Activated naive CD4-positive, alpha-beta T cell treated with Interleukin-2 at 50 U/mL for 16 hours (primary cell): ENCODE data around the gene ATG13.
"Not testable (repeated sequence)": the region's sequence is repeated elsewhere in the genome, so short reads cannot be mapped to it uniquely, and the experiment has no call there.

Source experiments
- DNase-seq: peaks from one replicate; pipeline ENCODE4 v3.0.0-alpha.2; 2020

Gene ATG13

GRCh38 chr11:46649180-46649738 lies 31.9 kb downstream of the ATG13 start:
- no peak for DNase-seq

DNA sequence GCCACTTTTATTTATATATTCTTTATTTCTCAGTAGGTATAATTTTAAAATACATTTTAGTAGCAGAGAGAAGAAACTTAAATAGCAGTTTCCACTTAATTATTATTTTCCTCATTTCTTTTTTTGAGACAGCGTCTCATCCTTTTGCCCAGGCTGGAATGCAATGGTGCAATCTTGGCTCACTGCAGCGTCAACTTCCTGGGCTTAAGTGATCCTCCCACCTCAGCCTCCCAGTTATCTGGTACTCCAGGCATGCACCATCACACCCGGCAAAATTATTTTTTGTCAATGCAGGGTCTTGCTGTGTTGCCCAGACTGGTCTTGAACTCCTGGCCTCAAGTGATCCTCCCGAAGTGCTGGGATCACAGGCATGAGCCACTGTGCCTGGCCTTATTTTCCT lies 38.3 kb downstream of the ATG13 start:
- DNase-seq, result no peak

DNA sequence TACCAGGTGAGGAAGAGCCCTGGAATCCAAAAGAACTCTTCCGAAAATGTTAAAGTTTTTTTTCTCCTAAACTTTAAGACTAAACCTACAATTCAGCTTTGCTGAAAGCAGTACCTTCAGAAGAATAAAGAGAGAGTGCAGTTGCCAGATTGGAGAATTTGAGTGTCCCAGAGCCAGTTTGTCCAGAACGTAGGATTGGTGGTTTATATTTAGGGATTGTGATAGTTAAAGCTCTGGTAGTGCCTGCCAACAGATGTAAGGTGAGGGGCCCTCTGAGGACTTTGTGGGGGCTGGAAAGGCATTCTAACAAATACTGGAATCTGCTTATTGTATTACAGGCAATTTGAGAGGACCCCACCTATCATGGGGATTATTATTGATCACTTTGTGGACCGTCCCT lies 39.8 kb downstream of the ATG13 start:
- no peak for DNase-seq

GRCh38 chr11:46658259-46658658 lies 40.9 kb downstream of the ATG13 start:
- DNase-seq, result no peak

GRCh38 chr11:46659908-46660307 lies 42.6 kb downstream of the ATG13 start:
- DNase-seq, result no peak

DNA sequence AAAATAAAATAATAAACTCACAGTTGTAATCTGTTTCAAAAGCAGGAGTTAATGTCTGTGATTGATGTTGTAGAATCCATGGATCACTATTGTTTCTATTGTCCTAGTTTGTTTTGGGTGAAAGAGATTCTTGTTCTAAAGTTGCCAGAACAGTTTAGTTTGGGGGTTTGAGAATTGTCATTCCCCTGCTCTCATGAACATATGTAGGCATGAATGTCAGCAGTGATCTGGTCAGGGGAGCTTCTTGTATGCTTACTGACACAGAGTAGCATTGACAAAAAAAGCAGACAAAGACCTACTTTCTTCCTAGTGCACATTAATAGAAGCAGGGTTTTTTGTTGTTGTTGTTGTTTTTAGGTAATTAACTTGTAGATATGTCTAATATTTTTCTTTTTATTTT lies 44.5 kb downstream of the ATG13 start:
- no peak for DNase-seq

GRCh38 chr11:46662366-46662765 lies 45.0 kb downstream of the ATG13 start:
- DNase-seq, result no peak

GRCh38 chr11:46663277-46663940 lies 46.1 kb downstream of the ATG13 start:
- no peak for DNase-seq

DNA sequence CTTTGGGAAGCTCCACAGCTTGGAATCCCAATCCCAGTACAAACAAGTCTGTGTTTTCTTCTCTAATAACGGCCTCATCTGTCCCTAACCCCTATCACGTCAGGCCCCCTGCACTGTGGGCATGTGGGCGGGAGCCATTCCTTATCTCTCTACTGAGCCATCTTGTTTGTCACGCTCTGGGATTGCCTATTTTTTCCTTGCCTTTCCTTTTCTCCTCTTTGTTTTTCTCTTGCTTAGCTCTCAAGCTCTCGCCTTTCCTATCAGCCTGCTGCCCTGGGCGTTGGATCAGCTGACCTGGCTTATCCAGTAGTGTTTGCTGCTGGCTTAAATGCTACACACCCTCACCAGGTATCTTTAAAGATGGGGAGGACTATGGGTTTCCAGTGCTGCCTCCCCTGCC lies 47.3 kb downstream of the ATG13 start:
- DNase-seq, result no peak

DNA sequence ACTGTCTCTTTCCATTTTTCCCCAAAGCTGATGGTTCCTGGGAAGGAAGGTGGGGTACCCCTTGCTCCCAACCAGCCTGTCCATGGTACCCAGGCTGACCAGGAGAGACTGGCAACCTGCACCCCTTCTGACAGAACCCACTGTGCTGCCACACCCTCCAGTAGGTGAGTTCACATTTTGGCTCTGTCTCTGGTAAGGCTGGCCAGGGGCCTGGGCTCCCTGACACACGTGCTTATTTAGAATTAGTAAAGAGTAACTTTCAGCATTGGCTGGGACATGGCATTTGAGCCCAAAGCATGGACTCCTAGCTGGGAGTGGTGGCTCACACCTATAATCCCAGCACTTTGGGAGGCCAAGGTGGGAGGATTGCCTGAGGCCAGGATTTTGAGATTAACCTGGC lies 48.0 kb downstream of the ATG13 start:
- DNase-seq, result no peak

- DNase-seq, result no peak
Measured at GRCh38 chr11:46666516-46666915, 49.2 kb downstream of the ATG13 start.

- no peak for DNase-seq
Measured at GRCh38 chr11:46667043-46667481, 49.7 kb downstream of the ATG13 start.

GRCh38 chr11:46668480-46669085 lies 51.2 kb downstream of the ATG13 start:
- DNase-seq, result no peak

DNA sequence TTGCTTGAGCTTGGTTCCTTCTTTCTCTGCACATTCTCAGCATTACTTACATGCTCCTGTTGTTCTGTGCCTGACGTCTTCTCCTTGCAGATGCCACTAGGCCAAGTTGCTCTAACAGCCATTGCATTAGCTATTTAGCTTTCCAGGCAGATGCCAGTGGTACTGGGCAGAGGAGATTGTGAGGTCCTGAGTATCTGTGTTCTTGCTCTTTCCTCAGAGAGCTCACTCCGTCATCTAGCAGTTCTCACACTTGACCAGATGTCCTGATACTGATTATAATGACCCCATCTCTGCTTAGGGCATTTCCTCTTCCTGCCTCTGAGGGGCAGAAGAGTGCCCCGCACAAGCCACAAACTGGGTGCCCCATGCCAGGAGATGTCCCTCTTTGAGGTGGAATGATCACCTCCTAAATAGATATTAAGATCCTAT lies 52.4 kb downstream of the ATG13 start:
- no peak for DNase-seq

- DNase-seq, result not testable (repeated sequence)
Measured at GRCh38 chr11:46670521-46670920, 53.2 kb downstream of the ATG13 start.

DNA sequence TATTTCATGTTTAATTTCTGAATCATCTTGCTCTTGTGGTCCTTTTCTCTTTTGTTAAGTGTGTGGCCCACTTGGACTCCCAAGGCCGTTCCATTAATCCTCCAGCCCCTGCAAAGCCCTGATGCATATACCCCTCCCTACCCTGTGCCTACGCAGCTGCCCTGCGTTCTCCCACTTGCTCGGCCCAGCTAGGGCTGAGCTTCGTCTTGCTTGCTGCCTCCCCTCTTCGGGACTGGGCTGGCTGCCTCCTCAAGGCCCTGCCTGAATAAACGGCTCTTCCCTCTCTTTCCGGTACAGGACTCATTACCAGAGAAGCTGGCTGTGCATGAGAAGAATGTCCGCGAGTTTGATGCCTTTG lies 54.6 kb downstream of the ATG13 start:
- DNase-seq, result no peak

- no peak for DNase-seq
Measured at GRCh38 chr11:46672381-46672839, 55.1 kb downstream of the ATG13 start.

DNA sequence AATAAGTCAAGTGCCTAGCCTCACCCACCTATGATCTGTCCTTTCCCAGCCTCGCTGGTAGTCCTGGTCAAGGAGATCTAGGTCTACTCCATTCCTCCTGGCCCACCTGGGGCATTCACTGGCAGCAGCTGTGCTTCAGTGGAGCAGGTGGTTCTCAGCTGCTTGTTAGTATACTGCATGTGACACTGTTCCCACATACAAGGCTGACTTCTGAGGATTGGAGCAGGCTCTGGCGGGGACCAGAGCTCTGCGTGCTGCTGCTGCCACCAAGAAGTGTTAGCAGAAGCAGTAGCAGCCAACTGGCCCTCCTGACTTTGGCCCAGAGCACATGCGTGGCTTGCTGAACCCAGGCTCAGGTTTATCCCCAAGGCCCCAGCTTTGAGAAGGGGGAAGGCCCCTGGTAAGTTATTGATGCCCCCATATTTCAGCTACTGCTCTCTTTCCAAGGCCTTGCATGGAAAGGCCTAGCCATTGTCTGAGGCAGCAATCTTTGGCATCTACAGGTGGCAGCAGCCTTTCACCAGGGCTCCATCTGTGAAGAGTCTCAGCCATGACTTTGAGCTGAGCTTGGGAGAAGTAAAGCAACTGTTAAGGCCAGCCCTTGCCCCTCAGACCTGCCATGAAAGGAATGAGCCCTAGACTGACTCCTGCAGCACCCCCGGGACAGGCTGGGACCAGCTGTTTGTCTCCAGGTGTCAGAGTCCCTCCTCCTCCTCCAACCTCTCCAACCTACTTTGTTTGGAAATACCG lies 56.5 kb downstream of the ATG13 start:
- no peak for DNase-seq

DNA sequence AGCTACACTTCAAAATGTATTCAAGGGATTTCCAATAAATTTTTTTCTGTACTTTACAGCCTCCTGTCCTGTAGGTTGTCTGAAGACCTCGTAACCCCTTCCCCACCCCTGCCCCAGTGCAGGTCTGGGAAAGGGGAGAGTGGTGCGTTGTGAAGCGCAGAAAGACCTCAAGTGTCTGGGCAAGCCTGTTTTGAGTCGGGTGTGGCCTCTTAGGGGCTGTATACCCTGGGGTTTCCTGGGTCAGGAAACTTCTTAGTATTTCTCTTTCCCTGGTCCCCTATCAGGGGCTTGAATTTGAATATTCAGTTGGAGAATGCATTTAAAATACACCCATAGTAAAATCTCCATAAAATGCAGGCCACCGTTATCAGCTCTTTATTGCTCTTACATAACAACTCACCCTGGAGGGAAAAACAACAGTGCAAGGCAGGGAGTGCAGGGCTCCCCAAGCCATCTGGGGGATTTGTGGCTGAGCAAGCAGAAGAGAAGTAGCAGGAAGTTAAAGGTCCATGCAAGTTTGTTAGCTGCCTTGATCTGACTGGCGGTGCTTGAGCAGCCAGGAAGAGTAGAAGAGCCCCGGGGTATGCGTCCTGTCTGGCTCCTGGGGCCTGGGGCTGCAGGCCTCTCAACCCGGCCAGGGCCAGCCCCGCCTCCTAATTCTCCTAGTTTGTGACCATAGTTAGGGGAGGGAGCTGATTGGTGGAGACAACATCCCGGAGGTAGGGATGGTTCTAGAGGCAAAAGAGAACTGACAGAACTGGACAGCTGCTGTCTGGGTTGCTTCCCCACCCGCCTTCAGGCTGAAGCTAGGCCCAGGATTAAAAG lies 57.3 kb downstream of the ATG13 start:
- DNase-seq, result peak; percentile 9

GRCh38 chr11:46675288-46675851 lies 58.0 kb downstream of the ATG13 start:
- DNase-seq, result no peak

DNA sequence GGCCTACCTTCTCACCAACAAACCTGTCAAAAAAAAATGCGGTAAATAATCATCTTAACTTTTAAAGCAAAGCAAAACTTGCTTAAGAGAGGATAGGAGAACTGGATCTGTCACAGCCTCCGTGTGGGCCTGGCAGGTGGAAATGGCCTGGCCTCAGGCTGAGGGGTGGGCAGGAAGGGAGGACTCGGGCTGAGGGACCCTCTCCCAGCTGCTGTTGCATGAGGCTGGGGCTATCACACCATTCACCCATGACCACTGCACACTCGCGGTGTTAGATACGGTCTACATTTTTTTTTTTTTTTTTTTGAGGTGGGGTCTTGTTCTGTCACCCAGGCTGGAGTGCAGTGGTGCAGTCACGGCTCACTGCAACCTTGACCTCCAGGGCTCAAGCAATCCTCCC lies 58.6 kb downstream of the ATG13 start:
- DNase-seq, result no peak

DNA sequence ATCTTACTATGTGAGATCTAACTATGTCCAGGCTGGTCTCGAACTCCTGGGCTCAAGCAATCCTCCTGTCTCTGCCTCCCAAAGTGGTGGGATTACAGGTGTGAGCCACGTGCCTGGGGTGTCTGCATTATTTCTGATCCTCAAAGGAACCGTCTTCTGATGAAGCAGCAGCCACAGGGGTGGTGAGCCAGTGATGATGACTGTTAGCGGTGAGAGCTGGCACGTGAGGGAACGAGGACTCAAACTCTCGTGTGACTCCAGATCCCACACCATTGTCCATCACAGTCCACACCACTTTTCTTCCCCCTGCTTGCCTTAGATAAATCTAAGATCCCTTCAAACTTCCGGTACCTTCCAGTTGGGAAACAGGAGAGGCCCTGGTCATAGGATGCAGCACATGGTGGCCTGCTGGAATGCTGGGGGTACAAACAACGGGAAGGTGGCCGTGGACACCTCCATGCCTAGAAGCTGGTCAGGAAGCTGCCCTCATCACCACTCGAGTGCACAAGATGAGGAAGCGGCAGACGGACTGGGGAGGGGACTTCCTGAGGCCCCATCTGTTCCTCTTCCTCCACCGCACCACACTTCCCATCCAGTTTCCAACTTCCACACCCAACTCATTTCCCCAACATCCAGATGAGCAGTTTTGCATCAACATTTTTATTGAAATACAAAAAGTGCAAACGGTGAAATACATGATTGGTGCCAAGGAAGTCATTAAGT lies 59.2 kb downstream of the ATG13 start:
- no peak for DNase-seq
